Omental fat pad (tissue), 4 donors: ENCODE data around the gene TRMT5. TPM values are rescaled to one million over a fixed set of nuclear protein-coding genes. Genes with fewer than 3 reads are reported as not detected.

ENCODE experiments used
- ATAC-seq: fragments of 150-250 bp; one replicate; pipeline ENCODE4 v1.9.1; 2016; ENCODE audit warnings: mild to moderate bottlenecking, moderate library complexity; ENCODE audit not compliant: low FRiP score
- DNase-seq: peaks from one replicate; pipeline ENCODE4 v3.0.0-alpha.2; 2019; ENCODE audit warnings: low spot score
- CTCF ChIP-seq, 3 donors: fragments of 450-650 bp; IDR thresholded peaks; one replicate each; pipeline ENCODE4 v1.5.1; 2016 to 2017; ENCODE audit warnings: antibody characterized with exemption in 3 of 3, mild to moderate bottlenecking in 3 of 3, moderate library complexity in 2 of 3
- total RNA-seq, 4 donors: library from RNA; depleted of rRNA; stranded (reverse); fragments of >200 nt; gene quantifications; one replicate each; pipeline ENCODE4 v1.1.0, GENCODE V29; 2016

The TRMT5 gene
- total RNA-seq, 4 donors from 2014 or later: 5.6 to 21.1 (median 13.3) TPM

- ATAC-seq (no peak), DNase-seq (no peak)
- no peak for TF ChIP-seq CTCF (IDR thresholded peaks at IDR 0.05)
Measured at GRCh38 chr14:60968099-60968498, 12.8 kb downstream of the TRMT5 start.

- no peak for TF ChIP-seq CTCF (IDR thresholded peaks at IDR 0.05)
- DNase-seq: no peak
- no peak for ATAC-seq
Measured at GRCh38 chr14:60965402-60965801, 15.5 kb downstream of the TRMT5 start.

GRCh38 chr14:60964904-60965303 lies 16.0 kb downstream of the TRMT5 start:
- ATAC-seq (no peak), DNase-seq (no peak)
- no peak for TF ChIP-seq CTCF (IDR thresholded peaks at IDR 0.05)

GRCh38 chr14:60963761-60964160 lies 17.1 kb downstream of the TRMT5 start:
- TF ChIP-seq CTCF (IDR thresholded peaks at IDR 0.05): no peak
- ATAC-seq: no peak

GRCh38 chr14:60958146-60958545 lies 22.7 kb downstream of the TRMT5 start:
- no peak for TF ChIP-seq CTCF (IDR thresholded peaks at IDR 0.05)
- ATAC-seq (no peak), DNase-seq (no peak)

More at GRCh38 chr14:60963761-60964160, 17.1 kb downstream of the TRMT5 start:
- no peak for DNase-seq

GRCh38 chr14:60956632-60957031 lies 24.2 kb downstream of the TRMT5 start:
- no peak for TF ChIP-seq CTCF (IDR thresholded peaks at IDR 0.05)
- DNase-seq (no peak), ATAC-seq (no peak)

- no peak for DNase-seq
- no peak for ATAC-seq
- no peak for TF ChIP-seq CTCF (IDR thresholded peaks at IDR 0.05)
Measured at GRCh38 chr14:60956202-60956601, 24.7 kb downstream of the TRMT5 start.
